ENCODE results near the gene BACH2. TPM values are rescaled to one million over a fixed set of nuclear protein-coding genes. Genes with fewer than 3 reads are reported as not detected.

BACH2 gene
- total RNA-seq, 4 donors from 2014 or later, result 8.5 to 20.0 (median 13.3) TPM

- no peaks in the 10 kb centered on the region for H3K9me3 ChIP-seq
- 25% methylated on average over 4 of the region's 4 CpGs for WGBS
- H3K4me1 ChIP-seq, result peaks cover 34% of the 10 kb centered on the region
- TF ChIP-seq POLR2AphosphoS5 (IDR thresholded peaks at IDR 0.05) (no peak), CTCF (IDR thresholded peaks at IDR 0.05) (no peak), POLR2A (IDR thresholded peaks at IDR 0.05) (no peak), EP300 (IDR thresholded peaks at IDR 0.05) (no peak)
- H3K27ac ChIP-seq, result no peak overlapping the region
- no peak overlapping the region for H3K4me3 ChIP-seq
- H3K27me3 ChIP-seq, result no peaks in the 10 kb centered on the region
- no peaks in the 10 kb centered on the region for H3K36me3 ChIP-seq
- peak in 1 of 2 donors; percentile 65 for DNase-seq (ENCODE audit: low spot score in 2 of 2)
Observed at GRCh38 chr6:89999154-89999553, 297.5 kb downstream of the BACH2 start.

- H3K27ac ChIP-seq, result no peak overlapping the region
- no peak for DNase-seq (ENCODE audit: low spot score in 2 of 2)
- no peaks in the 10 kb centered on the region for H3K27me3 ChIP-seq
- H3K4me1 ChIP-seq, result peaks cover 34% of the 10 kb centered on the region
- no peak overlapping the region for H3K4me3 ChIP-seq
- no peak for TF ChIP-seq POLR2AphosphoS5 (IDR thresholded peaks at IDR 0.05)
- no peak for TF ChIP-seq EP300 (IDR thresholded peaks at IDR 0.05)
- TF ChIP-seq CTCF (IDR thresholded peaks at IDR 0.05), result no peak
- no peak for TF ChIP-seq POLR2A (IDR thresholded peaks at IDR 0.05)
- H3K9me3 ChIP-seq, result no peaks in the 10 kb centered on the region
- H3K36me3 ChIP-seq, result no peaks in the 10 kb centered on the region
- 49% methylated on average over 6 of the region's 6 CpGs for WGBS
Observed at GRCh38 chr6:89997456-89998445, 298.9 kb downstream of the BACH2 start.

DNA sequence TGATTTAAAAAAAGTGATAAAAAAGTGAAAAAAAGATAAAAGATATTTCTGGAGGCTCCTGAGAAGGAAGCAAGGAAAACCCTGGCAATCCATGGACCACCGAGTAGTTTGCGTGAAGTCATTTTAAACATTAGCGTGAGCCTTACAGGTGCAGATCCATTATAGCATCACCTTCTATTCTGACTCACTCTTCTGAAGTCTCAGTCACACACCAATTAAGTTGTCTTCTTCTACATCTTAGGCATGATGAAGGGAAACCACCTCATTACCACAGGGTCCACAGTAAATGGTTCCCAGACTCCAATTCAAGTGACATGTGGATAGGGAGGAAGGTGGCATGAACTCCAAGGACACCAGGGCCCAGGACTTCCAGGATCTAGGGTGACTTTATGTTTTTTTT is 303.2 kb downstream of the BACH2 start:
- Histone ChIP-seq H3K9me3 (no peaks in the 10 kb centered on the region), H3K36me3 (no peaks in the 10 kb centered on the region), H3K27me3 (no peaks in the 10 kb centered on the region), H3K4me1 (peaks cover 6% of the 10 kb centered on the region), H3K4me3 (no peak overlapping the region), H3K27ac (no peak overlapping the region)
- TF ChIP-seq POLR2AphosphoS5 (IDR thresholded peaks at IDR 0.05), result no peak
- no peak for TF ChIP-seq POLR2A (IDR thresholded peaks at IDR 0.05)
- TF ChIP-seq EP300 (IDR thresholded peaks at IDR 0.05), result no peak
- TF ChIP-seq CTCF (IDR thresholded peaks at IDR 0.05), result no peak
- WGBS, result 92% methylated on average over 3 of the region's 3 CpGs
- DNase-seq (ENCODE audit: low spot score in 2 of 2), result no peak

DNA sequence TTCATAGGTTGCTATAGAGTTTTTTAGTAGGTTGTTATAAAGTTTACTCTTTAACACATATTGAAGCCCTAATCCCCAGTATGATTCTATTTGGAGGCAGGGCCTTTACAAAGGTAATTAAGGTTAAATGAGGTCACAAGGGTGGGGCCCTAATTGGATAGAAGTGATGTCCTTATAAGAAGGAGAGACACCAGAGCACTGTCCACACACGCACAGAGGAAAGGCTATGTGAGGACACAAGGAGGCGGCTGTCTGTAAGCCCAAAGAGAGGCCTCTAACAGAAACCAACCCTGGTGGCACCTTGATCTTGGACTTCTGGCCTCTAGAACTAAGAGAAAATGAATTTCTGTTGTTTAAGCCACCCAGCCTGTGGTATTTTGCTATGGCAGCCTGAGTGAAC is 303.8 kb downstream of the BACH2 start:
- Histone ChIP-seq H3K9me3 (no peaks in the 10 kb centered on the region), H3K4me3 (no peak overlapping the region), H3K27me3 (no peaks in the 10 kb centered on the region), H3K27ac (no peak overlapping the region), H3K36me3 (no peaks in the 10 kb centered on the region), H3K4me1 (peaks cover under 1% of the 10 kb centered on the region)
- WGBS, result 88% methylated on average over 2 of the region's 2 CpGs
- DNase-seq (ENCODE audit: low spot score in 2 of 2), result no peak
- TF ChIP-seq POLR2A (IDR thresholded peaks at IDR 0.05), result no peak
- no peak for TF ChIP-seq EP300 (IDR thresholded peaks at IDR 0.05)
- no peak for TF ChIP-seq CTCF (IDR thresholded peaks at IDR 0.05)
- TF ChIP-seq POLR2AphosphoS5 (IDR thresholded peaks at IDR 0.05), result no peak

- WGBS, result 71% methylated on average over 4 of the region's 4 CpGs
- no peaks in the 10 kb centered on the region for H3K27me3 ChIP-seq
Observed at GRCh38 chr6:89989742-89990141, 306.9 kb downstream of the BACH2 start.

More at GRCh38 chr6:89989742-89990141, 306.9 kb downstream of the BACH2 start:
- Histone ChIP-seq H3K9me3 (no peaks in the 10 kb centered on the region), H3K36me3 (no peaks in the 10 kb centered on the region), H3K27ac (no peak overlapping the region), H3K4me3 (no peak overlapping the region), H3K4me1 (peaks cover 3% of the 10 kb centered on the region)
- TF ChIP-seq CTCF (IDR thresholded peaks at IDR 0.05) (no peak), POLR2AphosphoS5 (IDR thresholded peaks at IDR 0.05) (no peak), EP300 (IDR thresholded peaks at IDR 0.05) (no peak), POLR2A (IDR thresholded peaks at IDR 0.05) (no peak)
- DNase-seq (ENCODE audit: low spot score in 2 of 2), result no peak
